Measurements from ENCODE around the gene SLC25A21.

DNA sequence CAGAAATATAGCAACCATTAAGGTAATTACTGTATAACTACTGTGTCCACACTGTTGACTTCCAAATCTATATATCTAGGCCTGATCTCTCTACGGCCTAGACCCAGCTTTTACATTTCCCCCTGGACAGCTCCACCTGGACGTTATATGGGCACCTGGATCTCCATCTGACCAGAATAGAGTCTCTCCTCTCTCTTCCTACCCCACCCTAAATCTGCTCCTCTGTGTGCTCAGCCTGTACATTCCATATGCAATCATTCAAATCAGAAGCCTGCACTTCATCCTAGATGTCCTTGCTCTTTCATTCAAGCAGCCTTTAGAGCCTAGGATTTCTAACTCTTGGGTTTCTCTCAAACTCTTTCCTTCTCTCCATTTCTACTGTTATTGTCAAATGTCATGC is 255.7 kb downstream of the SLC25A21 start:
- TF ChIP-seq POLR2A (IDR thresholded peaks at IDR 0.05; ENCODE audit: low read depth) (no peak), CTCF (IDR thresholded peaks at IDR 0.05) (no peak), POLR2AphosphoS5 (IDR thresholded peaks at IDR 0.05) (no peak), EP300 (IDR thresholded peaks at IDR 0.05) (no peak)
